ENCODE measurements around the gene KCND1. TPM values are rescaled to one million over a fixed set of nuclear protein-coding genes. Genes with fewer than 3 reads are reported as not detected.
A peak's percentile ranks its signal among the peaks of the same experiment; 100 is the strongest.

Gene KCND1
- total RNA-seq, 2 experiments from 2014 or later: 4.9 TPM

GRCh38 chrX:48927736-48928382 is 43.8 kb downstream of the KCND1 start:
- CTCF ChIA-PET: interaction anchor here (0.9 to 2.5 kb wide), 2 partner anchors 9 to 12 kb away, joined by 3 to 7 read pairs; no protein-coding TSS in a partner anchor
- no peak for DNase-seq
- no peak overlapping the region for H3K27ac Mint-ChIP-seq
- H3K27me3 Mint-ChIP-seq: no peaks in the 10 kb centered on the region
- POLR2A ChIA-PET: interaction anchor here (1.1 to 1.6 kb wide), 4 partner anchors 8 to 25 kb away, joined by 3 to 7 read pairs (median 4); no protein-coding TSS in a partner anchor
- H3K4me3 Mint-ChIP-seq: no peak overlapping the region
- no peaks in the 10 kb centered on the region for H3K9me3 Mint-ChIP-seq
- peaks cover 43% of the 10 kb centered on the region for H3K36me3 Mint-ChIP-seq (ENCODE audit: low read depth)
- H3K4me1 Mint-ChIP-seq: peaks cover 33% of the 10 kb centered on the region

GRCh38 chrX:48927123-48927522 is 44.5 kb downstream of the KCND1 start:
- H3K4me3 Mint-ChIP-seq: no peak overlapping the region
- CTCF ChIA-PET: interaction anchor here (0.9 to 2.5 kb wide), 2 partner anchors 10 to 13 kb away, joined by 3 to 7 read pairs; no protein-coding TSS in a partner anchor
- peaks cover 44% of the 10 kb centered on the region for H3K36me3 Mint-ChIP-seq (ENCODE audit: low read depth)

GRCh38 chrX:48924270-48924669 is 47.4 kb downstream of the KCND1 start:
- Mint-ChIP-seq H3K4me3 (no peak overlapping the region), H3K27me3 (no peaks in the 10 kb centered on the region), H3K36me3 (ENCODE audit: low read depth) (peaks cover 52% of the 10 kb centered on the region), H3K27ac (peak overlapping the region; percentile 77), H3K9me3 (no peaks in the 10 kb centered on the region), H3K4me1 (peaks cover 55% of the 10 kb centered on the region)
- no peak for DNase-seq
- CTCF ChIA-PET: no interaction called here
- POLR2A ChIA-PET: interaction anchor here (0.9 to 1.7 kb wide), 4 partner anchors 8 to 16 kb away, joined by 3 to 7 read pairs (median 4); no protein-coding TSS in a partner anchor

More at GRCh38 chrX:48927123-48927522, 44.5 kb downstream of the KCND1 start:
- Mint-ChIP-seq H3K9me3 (no peaks in the 10 kb centered on the region), H3K4me1 (peaks cover 36% of the 10 kb centered on the region), H3K27ac (no peak overlapping the region), H3K27me3 (no peaks in the 10 kb centered on the region)
- POLR2A ChIA-PET: interaction anchor here (1.1 to 1.6 kb wide), 4 partner anchors 8 to 26 kb away, joined by 3 to 7 read pairs (median 4); no protein-coding TSS in a partner anchor
- no peak for DNase-seq

- Mint-ChIP-seq H3K4me3 (no peak overlapping the region), H3K4me1 (peaks cover 55% of the 10 kb centered on the region), H3K36me3 (ENCODE audit: low read depth) (peaks cover 54% of the 10 kb centered on the region), H3K27ac (peak overlapping the region; percentile 77), H3K9me3 (no peaks in the 10 kb centered on the region), H3K27me3 (no peaks in the 10 kb centered on the region)
- ChIA-PET CTCF (no interaction called here), POLR2A (interaction anchor here (0.9 to 1.7 kb wide), 3 partner anchors 7 to 16 kb away, joined by 3 to 5 read pairs (median 4); no protein-coding TSS in a partner anchor)
- DNase-seq: no peak
Observed at GRCh38 chrX:48923771-48924170, 47.9 kb downstream of the KCND1 start.

GRCh38 chrX:48920718-48921104 is 50.9 kb downstream of the KCND1 start:
- Mint-ChIP-seq H3K27ac (peak overlapping the region; percentile 98), H3K36me3 (ENCODE audit: low read depth) (peaks cover 74% of the 10 kb centered on the region)

GRCh38 chrX:48919947-48920717 is 51.5 kb downstream of the KCND1 start:
- ChIA-PET POLR2A (interaction anchor here (0.5 to 13.8 kb wide), 12 partner anchors 7 to 350 kb away, joined by 3 to 415 read pairs (median 4); partner anchors contain the start of genes OTUD5, PQBP1, SLC35A2 and TIMM17B), CTCF (interaction anchor here (1.0 to 2.2 kb wide), 2 partner anchors 17 to 20 kb away, joined by 5 to 14 read pairs; no protein-coding TSS in a partner anchor)
- Mint-ChIP-seq H3K27ac (peak overlapping the region; percentile 98), H3K4me1 (peaks cover 50% of the 10 kb centered on the region), H3K36me3 (ENCODE audit: low read depth) (peaks cover 74% of the 10 kb centered on the region), H3K4me3 (peak overlapping the region; percentile 95), H3K9me3 (no peaks in the 10 kb centered on the region), H3K27me3 (no peaks in the 10 kb centered on the region)
- DNase-seq: peak; percentile 51

More at GRCh38 chrX:48920718-48921104, 50.9 kb downstream of the KCND1 start:
- DNase-seq: no peak
- no peaks in the 10 kb centered on the region for H3K27me3 Mint-ChIP-seq
- H3K4me3 Mint-ChIP-seq: peak overlapping the region; percentile 95
- peaks cover 52% of the 10 kb centered on the region for H3K4me1 Mint-ChIP-seq
- CTCF ChIA-PET: interaction anchor here (2.2 kb wide), 1 partner anchor 16 kb away, joined by 14 read pairs; no protein-coding TSS in a partner anchor
- H3K9me3 Mint-ChIP-seq: no peaks in the 10 kb centered on the region
- POLR2A ChIA-PET: interaction anchor here (1.0 to 13.8 kb wide), 6 partner anchors 9 to 159 kb away, joined by 4 to 415 read pairs (median 7); partner anchors contain the start of genes OTUD5, PQBP1, SLC35A2 and TIMM17B

- peak overlapping the region; percentile 95 for H3K4me3 Mint-ChIP-seq
- ChIA-PET POLR2A (interaction anchor here (0.5 to 13.8 kb wide), 9 partner anchors 8 to 349 kb away, joined by 3 to 415 read pairs (median 4); partner anchors contain the start of genes OTUD5, PQBP1 and TIMM17B), CTCF (interaction anchor here (0.6 to 2.2 kb wide), 4 partner anchors 17 to 206 kb away, joined by 4 to 14 read pairs (median 4); no protein-coding TSS in a partner anchor)
- H3K9me3 Mint-ChIP-seq: no peaks in the 10 kb centered on the region
- peaks cover 54% of the 10 kb centered on the region for H3K4me1 Mint-ChIP-seq
- peak; percentile 56 for DNase-seq
- H3K36me3 Mint-ChIP-seq (ENCODE audit: low read depth): peaks cover 80% of the 10 kb centered on the region
- no peaks in the 10 kb centered on the region for H3K27me3 Mint-ChIP-seq
- peak overlapping the region; percentile 98 for H3K27ac Mint-ChIP-seq
Observed at GRCh38 chrX:48919360-48919841, 52.2 kb downstream of the KCND1 start.

GRCh38 chrX:48918643-48919340 is 52.9 kb downstream of the KCND1 start, which contains the start of gene PIM2:
TSS of gene PIM2 (minus strand) at chrX:48919024. CDS start at chrX:48918834, 190 bp downstream.
- peak within 1 kb of the TSS; percentile 98 for H3K27ac Mint-ChIP-seq
- H3K4me1 Mint-ChIP-seq: peaks cover 54% of the 10 kb centered on the region
- ChIA-PET CTCF (interaction anchor here (0.6 to 2.2 kb wide), 4 partner anchors 18 to 205 kb away, joined by 4 to 14 read pairs (median 4); no protein-coding TSS in a partner anchor), POLR2A (interaction anchor here (0.6 to 13.8 kb wide), 8 partner anchors 14 to 205 kb away, joined by 3 to 415 read pairs (median 4); partner anchors contain the start of genes OTUD5, PQBP1 and TIMM17B)
- H3K9me3 Mint-ChIP-seq: no peaks in the 10 kb centered on the region
- H3K36me3 Mint-ChIP-seq (ENCODE audit: low read depth): peaks cover 80% of the 10 kb centered on the region
- DNase-seq: peak; percentile 93
- no peaks in the 10 kb centered on the region for H3K27me3 Mint-ChIP-seq
- peak within 1 kb of the TSS; percentile 95 for H3K4me3 Mint-ChIP-seq

- H3K36me3 Mint-ChIP-seq (ENCODE audit: low read depth): peaks cover 82% of the 10 kb centered on the region
- H3K9me3 Mint-ChIP-seq: no peaks in the 10 kb centered on the region
- ChIA-PET POLR2A (interaction anchor here (1.0 to 13.8 kb wide), 2 partner anchors 23 to 40 kb away, joined by 3 to 415 read pairs; no protein-coding TSS in a partner anchor), CTCF (interaction anchor here (2.1 kb wide), 1 partner anchor 28 kb away, joined by 4 read pairs; no protein-coding TSS in a partner anchor)
- H3K4me3 Mint-ChIP-seq: peak overlapping the region; percentile 95
- H3K27me3 Mint-ChIP-seq: no peaks in the 10 kb centered on the region
- DNase-seq: no peak
- peaks cover 52% of the 10 kb centered on the region for H3K4me1 Mint-ChIP-seq
- H3K27ac Mint-ChIP-seq: peak overlapping the region; percentile 98
Observed at GRCh38 chrX:48918301-48918642, 53.4 kb downstream of the KCND1 start.

- POLR2A ChIA-PET: interaction anchor here (1.4 to 13.8 kb wide), 3 partner anchors 15 to 40 kb away, joined by 3 to 415 read pairs (median 8); partner anchors contain the start of gene OTUD5
Observed at GRCh38 chrX:48917139-48918001, 54.3 kb downstream of the KCND1 start.

More at GRCh38 chrX:48917139-48918001, 54.3 kb downstream of the KCND1 start:
- DNase-seq: peak; percentile 92
- H3K4me1 Mint-ChIP-seq: peaks cover 55% of the 10 kb centered on the region
- no peaks in the 10 kb centered on the region for H3K27me3 Mint-ChIP-seq
- H3K4me3 Mint-ChIP-seq: peak overlapping the region; percentile 95
- peak overlapping the region; percentile 98 for H3K27ac Mint-ChIP-seq
- peaks cover 83% of the 10 kb centered on the region for H3K36me3 Mint-ChIP-seq (ENCODE audit: low read depth)
- CTCF ChIA-PET: interaction anchor here (0.7 to 2.1 kb wide), 4 partner anchors 22 to 144 kb away, joined by 3 to 10 read pairs (median 4); no protein-coding TSS in a partner anchor
- H3K9me3 Mint-ChIP-seq: no peaks in the 10 kb centered on the region

All from activated CD4-positive, alpha-beta memory T cell treated with anti-CD3 and anti-CD28 coated beads, Interleukin-2, amount 10 ng/mL, durations not matched to agents 7 days and 5 days (primary cell).